Left renal pelvis (tissue), 4 donors: Measurements from ENCODE around the gene PIBF1. TPM values are rescaled to one million over a fixed set of nuclear protein-coding genes. Genes with fewer than 3 reads are reported as not detected.

Source experiments
- DNase-seq, 4 donors: peaks; one replicate each; pipeline ENCODE4 v3.0.0-alpha.2; 2013; ENCODE audit warnings: low read depth in 4 of 4, low spot score in 3 of 4
- polyA plus RNA-seq, 4 donors: library from polyadenylated mRNA; unstranded; fragments of 120-200 nt; gene quantifications; one replicate each; pipeline ENCODE4 v1.2.1, GENCODE V29; 2013; ENCODE audit not compliant: insufficient read length in 4 of 4

PIBF1 gene
- polyA plus RNA-seq, 4 donors = 38.8 to 48.6 (median 44.7) TPM

DNA sequence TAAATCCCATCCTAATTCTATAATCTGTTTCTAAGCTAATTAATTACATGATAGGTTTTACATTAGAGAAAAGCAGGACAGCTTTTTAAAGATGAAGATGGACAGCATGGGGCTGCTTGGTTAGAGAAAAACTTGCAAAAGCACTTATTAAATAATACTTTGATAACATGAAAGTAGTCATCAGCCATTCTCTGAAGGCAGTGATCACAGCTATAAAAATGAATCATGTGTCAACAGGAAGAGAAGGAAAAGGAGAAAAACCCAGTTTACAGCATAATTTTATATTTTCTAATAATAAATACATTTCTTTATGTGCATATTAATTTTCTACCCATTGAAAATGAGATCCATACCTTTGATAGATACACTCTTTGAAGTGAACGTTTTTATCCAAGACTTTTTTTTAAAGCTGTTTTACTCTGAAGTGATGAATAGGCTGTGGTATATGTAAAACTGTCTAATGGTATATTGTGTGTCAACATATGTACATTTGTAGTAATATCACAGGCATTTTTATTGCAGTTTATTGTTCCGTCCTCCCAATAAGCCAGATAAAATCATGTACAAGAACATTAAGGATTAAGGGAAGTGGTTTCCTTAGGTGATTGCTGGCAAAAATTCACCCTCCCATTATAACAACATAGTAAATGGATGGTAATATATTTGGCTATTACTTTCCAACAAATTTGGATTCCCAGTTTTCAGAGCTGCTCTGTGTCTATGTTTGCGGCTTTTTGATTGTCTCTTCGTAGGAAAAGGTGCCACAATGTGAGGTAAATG is 275.5 kb downstream of the PIBF1 start:
- no peak for DNase-seq

DNA sequence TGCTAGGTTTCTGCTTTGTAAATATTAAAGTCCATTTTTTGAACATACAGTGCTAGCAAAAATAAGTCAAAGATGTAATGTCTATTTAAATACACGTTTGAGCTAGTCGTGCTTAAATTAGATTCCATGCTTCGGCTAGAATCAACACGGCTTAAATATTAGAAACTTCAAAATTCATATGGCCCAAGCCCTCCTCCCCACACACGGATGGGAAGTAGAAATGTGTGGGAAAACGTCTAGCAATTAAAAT is 276.1 kb downstream of the PIBF1 start:
- no peak for DNase-seq

DNA sequence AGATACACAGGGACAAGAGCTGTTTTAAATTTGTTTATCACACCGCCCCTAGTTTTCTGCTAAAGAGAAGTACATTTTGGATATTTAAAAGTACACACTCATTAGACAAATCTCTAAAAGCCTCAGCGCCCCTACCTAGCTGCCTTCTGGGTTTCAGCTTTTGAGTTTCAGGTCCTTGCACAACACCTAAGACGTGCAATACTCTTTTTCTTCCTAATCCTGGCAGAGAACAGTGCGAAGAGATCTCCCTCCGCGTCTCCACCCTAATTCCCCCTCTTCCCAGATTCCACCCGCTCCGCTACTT is 276.5 kb downstream of the PIBF1 start:
- no peak for DNase-seq

DNA sequence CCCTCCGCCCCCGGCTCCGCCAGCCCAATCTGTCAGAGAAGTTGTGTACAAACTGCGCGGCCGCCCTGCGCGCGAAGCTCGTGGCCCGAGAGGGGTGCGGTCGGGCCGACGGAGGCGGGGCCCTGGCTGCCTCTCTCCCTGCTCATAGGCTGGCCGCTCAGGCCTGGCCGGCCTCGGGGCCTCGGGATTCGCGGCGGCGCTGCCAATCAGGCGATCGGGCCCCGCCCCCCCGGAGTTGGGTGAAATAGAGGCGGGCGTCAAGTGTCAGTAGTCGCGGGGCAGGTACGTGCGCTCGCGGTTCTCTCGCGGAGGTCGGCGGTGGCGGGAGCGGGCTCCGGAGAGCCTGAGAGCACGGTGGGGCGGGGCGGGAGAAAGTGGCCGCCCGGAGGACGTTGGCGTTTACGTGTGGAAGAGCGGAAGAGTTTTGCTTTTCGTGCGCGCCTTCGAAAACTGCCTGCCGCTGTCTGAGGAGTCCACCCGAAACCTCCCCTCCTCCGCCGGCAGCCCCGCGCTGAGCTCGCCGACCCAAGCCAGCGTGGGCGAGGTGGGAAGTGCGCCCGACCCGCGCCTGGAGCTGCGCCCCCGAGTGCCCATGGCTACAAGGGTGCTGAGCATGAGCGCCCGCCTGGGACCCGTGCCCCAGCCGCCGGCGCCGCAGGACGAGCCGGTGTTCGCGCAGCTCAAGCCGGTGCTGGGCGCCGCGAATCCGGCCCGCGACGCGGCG is 277.0 kb downstream of the PIBF1 start, which contains the start of gene KLF5:
Gene KLF5 (plus strand): TSS at position 270 of the 724 bp plus-strand sequence. CDS start 323 bp downstream, at position 593.
- peak in 3 of 4 donors; percentile 82 to 85 (median 83) for DNase-seq

DNA sequence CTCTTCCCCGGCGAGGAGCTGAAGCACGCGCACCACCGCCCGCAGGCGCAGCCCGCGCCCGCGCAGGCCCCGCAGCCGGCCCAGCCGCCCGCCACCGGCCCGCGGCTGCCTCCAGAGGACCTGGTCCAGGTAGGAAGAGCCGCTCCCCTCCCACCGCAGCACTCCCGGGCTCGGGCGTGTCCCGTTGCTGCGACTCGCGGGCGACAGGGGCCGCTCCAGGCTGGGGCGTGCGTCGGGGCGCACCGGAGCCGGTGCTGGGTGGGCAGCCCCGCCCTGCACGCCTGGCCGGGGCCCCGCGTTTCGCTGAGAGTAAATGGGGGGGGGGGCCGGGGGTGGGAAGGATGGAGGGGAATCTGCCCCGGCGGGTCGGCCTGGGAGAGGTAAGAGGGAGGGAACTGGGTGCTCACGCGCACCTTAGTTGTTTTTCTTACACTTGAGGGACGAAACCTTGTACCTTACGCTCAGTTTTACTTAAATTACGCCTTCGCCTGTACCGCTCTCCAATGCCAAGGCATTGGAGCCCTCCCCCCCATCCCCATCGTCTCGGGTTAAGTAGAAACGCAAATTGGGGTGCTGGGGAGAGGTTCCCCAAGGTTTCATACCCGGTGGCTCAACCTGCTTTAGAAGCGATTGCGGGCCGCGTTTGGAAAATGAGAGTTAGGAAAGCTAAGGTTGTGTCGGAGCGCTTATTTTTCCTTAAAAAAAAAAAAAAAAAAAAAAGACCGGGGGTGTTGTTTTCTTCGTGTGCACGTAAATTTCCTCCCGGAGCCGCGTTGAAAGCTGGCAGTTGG is 277.7 kb downstream of the PIBF1 start:
- DNase-seq = no peak

DNA sequence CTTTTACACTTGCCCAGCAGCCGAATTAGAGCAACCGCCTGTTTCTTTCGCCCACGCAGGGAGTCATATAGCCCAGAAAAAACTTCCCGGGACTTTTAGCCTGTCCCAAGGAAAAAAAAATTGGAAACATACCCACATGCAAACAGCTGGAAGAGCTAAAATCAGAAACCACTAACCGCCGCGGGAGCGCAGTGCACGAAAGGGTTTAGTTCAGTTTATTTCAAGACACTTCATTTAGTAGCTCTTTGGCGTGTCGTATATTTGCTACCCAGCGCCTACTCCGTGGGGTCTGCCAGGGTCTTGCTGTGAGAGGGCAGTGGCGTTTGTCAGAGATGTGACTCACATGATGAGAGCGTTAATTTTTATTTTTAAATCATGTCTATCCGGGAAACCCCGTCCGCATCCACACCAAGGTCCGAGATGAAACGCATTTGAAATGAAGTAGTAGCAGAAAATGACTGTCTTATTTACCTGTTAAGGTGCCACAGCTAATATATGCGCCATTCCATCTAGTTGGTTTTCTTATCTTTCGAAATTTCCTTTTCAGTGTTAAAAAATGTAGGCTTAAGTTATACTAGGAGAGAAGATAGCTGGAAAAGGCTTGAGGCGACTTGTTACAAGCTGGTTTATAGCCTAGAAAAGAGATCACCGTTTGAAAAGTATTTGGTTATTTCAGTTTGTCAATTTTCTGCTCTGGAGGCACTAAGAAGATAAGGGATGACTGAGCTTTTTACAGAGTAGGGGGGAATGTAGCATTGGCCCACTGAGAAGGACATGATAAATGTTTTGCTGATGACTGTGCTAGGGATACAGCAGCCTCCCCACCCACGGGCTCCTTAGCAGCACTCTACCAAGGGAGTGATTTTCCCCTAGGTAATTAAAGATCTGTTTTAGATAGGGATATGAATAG is 278.6 kb downstream of the PIBF1 start:
- DNase-seq = no peak

DNA sequence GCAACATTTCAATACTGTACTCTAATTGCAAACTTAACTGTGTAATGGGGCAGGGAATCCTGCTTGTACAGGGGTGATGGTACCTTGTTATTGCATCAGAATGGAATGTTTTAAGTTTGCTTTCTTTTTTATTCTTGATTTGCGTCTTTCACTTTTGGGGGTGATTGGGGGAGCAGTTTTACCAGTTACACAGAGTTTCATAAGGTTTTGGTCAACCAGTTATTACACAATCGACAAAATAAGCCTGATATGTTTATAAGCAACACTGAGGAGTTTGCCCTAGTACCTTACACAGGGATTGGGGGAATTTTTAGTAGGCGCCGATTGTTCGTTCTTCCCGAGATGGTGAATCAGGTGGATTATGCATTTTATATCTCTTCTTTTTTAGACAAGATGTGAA is 279.5 kb downstream of the PIBF1 start:
- no peak for DNase-seq

DNA sequence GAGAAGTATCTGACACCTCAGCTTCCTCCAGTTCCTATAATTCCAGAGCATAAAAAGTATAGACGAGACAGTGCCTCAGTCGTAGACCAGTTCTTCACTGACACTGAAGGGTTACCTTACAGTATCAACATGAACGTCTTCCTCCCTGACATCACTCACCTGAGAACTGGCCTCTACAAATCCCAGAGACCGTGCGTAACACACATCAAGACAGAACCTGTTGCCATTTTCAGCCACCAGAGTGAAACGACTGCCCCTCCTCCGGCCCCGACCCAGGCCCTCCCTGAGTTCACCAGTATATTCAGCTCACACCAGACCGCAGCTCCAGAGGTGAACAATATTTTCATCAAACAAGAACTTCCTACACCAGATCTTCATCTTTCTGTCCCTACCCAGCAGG is 279.9 kb downstream of the PIBF1 start:
- DNase-seq = no peak

DNA sequence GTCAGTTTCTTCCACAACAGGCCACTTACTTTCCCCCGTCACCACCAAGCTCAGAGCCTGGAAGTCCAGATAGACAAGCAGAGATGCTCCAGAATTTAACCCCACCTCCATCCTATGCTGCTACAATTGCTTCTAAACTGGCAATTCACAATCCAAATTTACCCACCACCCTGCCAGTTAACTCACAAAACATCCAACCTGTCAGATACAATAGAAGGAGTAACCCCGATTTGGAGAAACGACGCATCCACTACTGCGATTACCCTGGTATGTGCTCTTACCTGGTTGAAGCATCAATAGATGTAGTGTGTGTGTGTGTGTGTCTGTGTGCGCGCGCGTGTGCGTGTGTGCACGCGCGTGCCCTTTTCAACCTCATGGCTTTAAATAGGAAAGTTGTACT is 280.5 kb downstream of the PIBF1 start:
- no peak for DNase-seq

DNA sequence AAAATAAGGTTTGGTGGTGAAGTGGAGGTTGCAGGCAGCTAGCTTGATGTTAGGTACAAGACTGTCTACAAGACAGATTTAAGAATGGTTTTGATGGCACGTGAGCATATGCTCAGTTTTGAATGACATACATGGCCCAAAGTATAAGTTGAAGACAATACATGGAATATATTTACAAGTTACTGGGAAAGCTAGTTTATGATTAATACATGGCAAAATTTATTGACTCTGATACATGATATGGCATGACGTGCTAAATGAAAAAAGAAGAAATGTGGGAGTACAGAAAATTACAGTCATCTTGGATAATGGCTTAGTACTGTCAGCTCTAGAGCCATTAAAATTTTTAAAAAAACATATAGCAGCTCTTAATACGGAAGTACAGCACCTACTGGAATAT is 281.2 kb downstream of the PIBF1 start:
- no peak for DNase-seq

DNA sequence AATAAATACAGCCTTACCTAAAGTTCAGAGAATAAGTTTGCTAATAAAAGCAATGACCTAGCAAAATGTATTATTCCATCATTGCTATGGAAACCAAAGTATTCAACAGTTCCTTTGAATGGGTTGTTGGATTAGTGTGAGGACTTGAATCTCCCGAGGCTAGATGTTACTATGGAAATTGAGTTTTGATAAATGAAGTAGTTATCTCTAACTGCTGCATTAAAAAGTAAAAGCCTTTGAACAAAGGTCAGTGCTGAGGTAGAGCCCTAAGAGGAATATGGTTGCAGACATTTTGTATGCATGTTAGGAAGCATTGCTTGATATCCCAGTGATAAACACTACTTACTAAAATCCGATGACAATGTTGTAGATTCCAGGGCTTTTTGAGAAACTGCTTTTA is 283.1 kb downstream of the PIBF1 start:
- no peak for DNase-seq

DNA sequence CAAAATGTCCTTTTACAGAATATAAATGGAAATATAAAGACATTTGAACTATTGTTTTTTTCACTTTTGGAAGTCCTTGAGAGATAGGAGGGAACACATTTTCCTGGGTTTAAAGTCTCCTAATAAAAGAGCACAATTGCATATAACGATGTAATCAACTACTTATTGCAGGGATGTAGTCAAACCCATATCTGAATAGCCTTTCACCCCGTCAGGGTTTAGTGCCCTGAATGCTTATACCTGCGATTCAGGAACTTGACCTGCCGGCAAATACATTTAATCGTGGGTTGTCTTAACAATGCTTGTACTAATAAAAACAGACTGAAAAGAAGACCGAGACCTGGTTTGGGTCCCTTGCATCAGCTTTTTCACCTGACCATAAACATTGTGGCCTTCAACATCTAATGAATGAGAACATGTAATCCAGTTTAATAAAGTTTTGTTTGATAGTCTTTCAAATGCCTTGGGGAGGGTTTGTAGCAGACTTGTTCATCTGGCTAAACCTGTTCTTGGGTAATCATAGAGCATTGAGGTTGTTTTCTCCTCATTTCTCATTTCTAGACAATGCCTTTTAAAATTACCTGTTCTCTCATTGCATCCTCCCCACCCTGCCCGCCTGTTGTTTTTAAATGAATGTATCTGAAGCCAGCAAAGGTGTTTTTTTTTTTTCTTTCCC is 283.9 kb downstream of the PIBF1 start:
- no peak for DNase-seq

Other genes starting within 250 kb of the PIBF1 start
- gene MZT1, start 54.5 kb upstream of the PIBF1 start, polyA plus RNA-seq = 10 to 100 TPM; 20.1 to 30.1 (median 21.2) TPM
- gene BORA, start 54.2 kb upstream of the PIBF1 start, polyA plus RNA-seq = 1 to 10 TPM; 7.1 to 9.6 (median 8.7) TPM
- 10 to 100 TPM; 34.1 to 46.3 (median 36.7) TPM for gene DIS3, start 233 bp upstream of the PIBF1 start, polyA plus RNA-seq